ENCODE measurements around the gene CAB39.

Gene CAB39

GRCh38 chr2:230823264-230823964 is 110.8 kb downstream of the CAB39 start:
- DNase-seq: no peak

- DNase-seq: peak; percentile 44
These were observed 111.8 kb downstream of the CAB39 start for GRCh38 chr2:230824406-230824978.

GRCh38 chr2:230825354-230825753 is 112.7 kb downstream of the CAB39 start:
- DNase-seq: no peak

GRCh38 chr2:230827774-230828271 is 115.2 kb downstream of the CAB39 start:
- DNase-seq: no peak

GRCh38 chr2:230828272-230828961 is 115.8 kb downstream of the CAB39 start:
- no peak for DNase-seq

- no peak for DNase-seq
These were observed 116.7 kb downstream of the CAB39 start for GRCh38 chr2:230829293-230829692.

GRCh38 chr2:230829959-230830358 is 117.3 kb downstream of the CAB39 start:
- DNase-seq: no peak

GRCh38 chr2:230830428-230830827 is 117.8 kb downstream of the CAB39 start:
- DNase-seq: no peak

GRCh38 chr2:230840301-230840700 is 127.7 kb downstream of the CAB39 start:
- no peak for DNase-seq

- no peak for DNase-seq
These were observed 129.8 kb downstream of the CAB39 start for GRCh38 chr2:230842473-230842872.

GRCh38 chr2:230843132-230843531 is 130.5 kb downstream of the CAB39 start:
- DNase-seq: no peak

- DNase-seq: no peak
These were observed 133.7 kb downstream of the CAB39 start for GRCh38 chr2:230846360-230846759.

GRCh38 chr2:230847883-230848388 is 135.3 kb downstream of the CAB39 start:
- peak; percentile 92 for DNase-seq

- DNase-seq: peak; percentile 78
These were observed 137.2 kb downstream of the CAB39 start for GRCh38 chr2:230849633-230850357.

GRCh38 chr2:230850358-230850658 is 137.7 kb downstream of the CAB39 start:
- no peak for DNase-seq

- DNase-seq: no peak
These were observed 139.5 kb downstream of the CAB39 start for GRCh38 chr2:230852113-230852512.

- DNase-seq: no peak
These were observed 149.1 kb downstream of the CAB39 start for GRCh38 chr2:230861552-230862255.

GRCh38 chr2:230862292-230862691 is 149.7 kb downstream of the CAB39 start:
- no peak for DNase-seq

GRCh38 chr2:230863031-230863430 is 150.4 kb downstream of the CAB39 start:
- DNase-seq: no peak

GRCh38 chr2:230863442-230864121 is 150.9 kb downstream of the CAB39 start:
- no peak for DNase-seq

- no peak for DNase-seq
These were observed 151.5 kb downstream of the CAB39 start for GRCh38 chr2:230864122-230864604.

All from activated naive CD4-positive, alpha-beta T cell treated with Interleukin-2 at 50 U/mL for 16 hours (primary cell).